Stimulated activated naive B cell treated with anti-CD40 and anti-IgM and Interleukin-4, amounts not matched to agents 10 μg/mL and 1 μg/mL and 100 μg/mL, for 72 hours (primary cell): ENCODE data around the gene GAS2L2.

Experiments
- ATAC-seq, 2 donors: fragments of 150-1000 bp; cut with Tn5 transposase; replicated peaks; 2 replicates each; pipeline ENCODE4 v1.10.0; 2021; ENCODE audit warnings: moderate library complexity in 1 of 2
- DNase-seq: peaks from one replicate; pipeline ENCODE4 v3.0.0; 2021
- H3K27ac Mint-ChIP-seq: one replicate; pipeline ENCODE4 v1.8.0; 2022; ENCODE audit warnings: mild to moderate bottlenecking, mixed read lengths
- H3K27me3 Mint-ChIP-seq, 2 donors: one replicate each; pipeline ENCODE4 v1.8.0; 2022; ENCODE audit warnings: mixed read lengths in 2 of 2
- H3K36me3 Mint-ChIP-seq, 2 donors: one replicate each; pipeline ENCODE4 v1.8.0; 2022; ENCODE audit warnings: mixed read lengths in 2 of 2, mild to moderate bottlenecking in 1 of 2
- H3K4me1 Mint-ChIP-seq, 2 donors: one replicate each; pipeline ENCODE4 v1.8.0; 2022; ENCODE audit warnings: mixed read lengths in 2 of 2, mild to moderate bottlenecking in 1 of 2
- H3K4me3 Mint-ChIP-seq, 2 donors: one replicate each; pipeline ENCODE4 v1.8.0; 2022; ENCODE audit warnings: mild to moderate bottlenecking in 2 of 2, mixed read lengths in 2 of 2, moderate library complexity in 1 of 2
- H3K9me3 Mint-ChIP-seq, 2 donors: one replicate each; pipeline ENCODE4 v1.8.0; 2022; ENCODE audit warnings: mixed read lengths in 2 of 2, mild to moderate bottlenecking in 1 of 2

Gene GAS2L2

GRCh38 chr17:35784895-35785294 lies 31.9 kb upstream of the GAS2L2 start:
- H3K36me3 Mint-ChIP-seq = no peaks in the 10 kb centered on the region
- no peak overlapping the region for H3K27ac Mint-ChIP-seq
- no peaks in the 10 kb centered on the region for H3K9me3 Mint-ChIP-seq
- H3K27me3 Mint-ChIP-seq = peaks cover 4 to 8% of the 10 kb centered on the region in 2 donors
- DNase-seq (no peak), ATAC-seq (no peak)
- H3K4me3 Mint-ChIP-seq = no peak overlapping the region
- no peaks in the 10 kb centered on the region for H3K4me1 Mint-ChIP-seq

DNA sequence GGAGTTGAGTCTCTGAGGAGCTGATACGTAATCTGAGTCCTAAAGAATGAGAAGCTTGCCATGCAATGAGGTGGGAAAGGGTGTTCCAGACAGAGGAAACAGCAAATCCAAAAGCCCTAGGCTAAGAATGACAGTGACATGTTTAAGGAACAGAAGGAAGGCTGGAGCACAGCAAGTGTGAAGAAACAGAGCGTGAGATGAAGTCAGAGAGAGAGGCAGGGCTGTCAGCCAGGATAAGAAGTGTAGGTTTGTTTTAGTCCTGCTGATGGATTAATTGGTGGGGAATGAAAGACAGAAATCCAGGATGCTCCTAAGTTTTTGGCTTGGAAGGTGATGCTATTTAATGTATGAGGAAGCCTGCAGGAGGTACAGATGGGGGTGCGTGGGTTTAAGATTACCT lies 27.9 kb upstream of the GAS2L2 start:
- H3K27ac Mint-ChIP-seq = no peak overlapping the region
- H3K4me3 Mint-ChIP-seq = no peak overlapping the region
- DNase-seq (no peak), ATAC-seq (no peak)
- no peaks in the 10 kb centered on the region for H3K36me3 Mint-ChIP-seq
- H3K27me3 Mint-ChIP-seq = peaks cover 4 to 7% of the 10 kb centered on the region in 2 donors
- no peaks in the 10 kb centered on the region for H3K9me3 Mint-ChIP-seq
- no peaks in the 10 kb centered on the region for H3K4me1 Mint-ChIP-seq

DNA sequence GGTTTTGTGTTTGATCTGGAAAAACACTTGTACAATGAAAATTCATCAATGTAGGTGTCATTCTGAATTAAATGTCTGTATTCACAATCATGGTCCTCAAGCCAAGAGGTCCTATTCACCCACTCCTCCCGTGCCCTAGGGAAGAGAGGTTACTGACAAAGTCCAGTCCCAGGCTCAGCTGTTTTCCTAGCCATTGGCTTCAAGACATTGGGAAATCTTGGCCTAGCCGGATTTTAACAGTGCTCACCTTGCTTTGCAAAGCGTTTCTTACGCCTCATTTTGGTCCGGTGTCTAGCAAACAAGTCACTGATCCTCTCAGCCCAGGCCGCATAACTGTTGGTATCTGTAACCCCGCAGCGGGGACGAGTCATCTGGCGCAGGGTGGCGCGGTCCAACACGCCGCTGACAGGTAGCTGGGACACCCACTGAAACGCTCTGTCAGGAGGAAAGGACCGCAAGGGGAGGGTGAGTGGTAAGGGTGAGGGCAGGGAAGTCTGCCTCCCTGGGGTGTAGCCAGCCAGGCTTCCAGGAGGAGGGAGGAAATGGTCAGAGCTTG lies 25.7 kb upstream of the GAS2L2 start:
- Mint-ChIP-seq H3K4me3 (no peak overlapping the region), H3K4me1 (no peaks in the 10 kb centered on the region), H3K9me3 (no peaks in the 10 kb centered on the region), H3K36me3 (no peaks in the 10 kb centered on the region), H3K27ac (no peak overlapping the region), H3K27me3 (peaks cover 4 to 16% of the 10 kb centered on the region in 2 donors)
- ATAC-seq (no peak), DNase-seq (no peak)

- H3K4me3 Mint-ChIP-seq = no peak overlapping the region
- peaks cover 4 to 22% of the 10 kb centered on the region in 2 donors for H3K27me3 Mint-ChIP-seq
- no peaks in the 10 kb centered on the region for H3K9me3 Mint-ChIP-seq
- H3K36me3 Mint-ChIP-seq = no peaks in the 10 kb centered on the region
- H3K4me1 Mint-ChIP-seq = no peaks in the 10 kb centered on the region
- no peak overlapping the region for H3K27ac Mint-ChIP-seq
- no peak for DNase-seq
- ATAC-seq = no peak
Observed at GRCh38 chr17:35775583-35775982, 22.5 kb upstream of the GAS2L2 start.

- Mint-ChIP-seq H3K27me3 (peaks cover 4 to 22% of the 10 kb centered on the region in 2 donors), H3K9me3 (no peaks in the 10 kb centered on the region), H3K36me3 (no peaks in the 10 kb centered on the region), H3K4me1 (no peaks in the 10 kb centered on the region), H3K4me3 (no peak overlapping the region), H3K27ac (no peak overlapping the region)
- ATAC-seq = no peak
- DNase-seq = no peak
Observed at GRCh38 chr17:35775039-35775438, 22.0 kb upstream of the GAS2L2 start.

- no peak overlapping the region for H3K4me3 Mint-ChIP-seq
- H3K27me3 Mint-ChIP-seq = peaks cover 6 to 26% of the 10 kb centered on the region in 2 donors
- H3K27ac Mint-ChIP-seq = no peak overlapping the region
- DNase-seq (no peak), ATAC-seq (no peak)
- H3K9me3 Mint-ChIP-seq = no peaks in the 10 kb centered on the region
- H3K36me3 Mint-ChIP-seq = no peaks in the 10 kb centered on the region
- no peaks in the 10 kb centered on the region for H3K4me1 Mint-ChIP-seq
Observed at GRCh38 chr17:35774499-35774898, 21.5 kb upstream of the GAS2L2 start.

GRCh38 chr17:35773679-35774425 lies 20.8 kb upstream of the GAS2L2 start:
- H3K27ac Mint-ChIP-seq = no peak overlapping the region

GRCh38 chr17:35773129-35773528 lies 20.1 kb upstream of the GAS2L2 start:
- Mint-ChIP-seq H3K4me3 (no peak overlapping the region), H3K36me3 (no peaks in the 10 kb centered on the region), H3K9me3 (no peaks in the 10 kb centered on the region), H3K27ac (no peak overlapping the region), H3K27me3 (peaks cover 11 to 23% of the 10 kb centered on the region in 2 donors), H3K4me1 (no peaks in the 10 kb centered on the region)
- DNase-seq = no peak
- no peak for ATAC-seq

More at GRCh38 chr17:35773679-35774425, 20.8 kb upstream of the GAS2L2 start:
- Mint-ChIP-seq H3K36me3 (no peaks in the 10 kb centered on the region), H3K9me3 (no peaks in the 10 kb centered on the region), H3K4me3 (no peak overlapping the region), H3K27me3 (peaks cover 8 to 24% of the 10 kb centered on the region in 2 donors), H3K4me1 (no peaks in the 10 kb centered on the region)
- ATAC-seq (no peak), DNase-seq (no peak)

- ATAC-seq = no peak
Observed at GRCh38 chr17:35769895-35770486, 17.0 kb upstream of the GAS2L2 start.

GRCh38 chr17:35768797-35769196 lies 15.8 kb upstream of the GAS2L2 start:
- DNase-seq (no peak), ATAC-seq (no peak)
- Mint-ChIP-seq H3K4me1 (peaks cover 8 to 11% of the 10 kb centered on the region in 2 donors), H3K36me3 (no peaks in the 10 kb centered on the region), H3K27ac (no peak overlapping the region), H3K27me3 (peaks cover 18 to 20% of the 10 kb centered on the region in 2 donors), H3K4me3 (no peak overlapping the region), H3K9me3 (no peaks in the 10 kb centered on the region)

More at GRCh38 chr17:35769895-35770486, 17.0 kb upstream of the GAS2L2 start:
- H3K27me3 Mint-ChIP-seq = peaks cover 20 to 26% of the 10 kb centered on the region in 2 donors
- H3K36me3 Mint-ChIP-seq = no peaks in the 10 kb centered on the region
- DNase-seq = no peak
- peaks cover 2 to 3% of the 10 kb centered on the region in 2 donors for H3K4me1 Mint-ChIP-seq
- peak overlapping the region; percentile 20 for H3K27ac Mint-ChIP-seq
- no peaks in the 10 kb centered on the region for H3K9me3 Mint-ChIP-seq
- H3K4me3 Mint-ChIP-seq = no peak overlapping the region

DNA sequence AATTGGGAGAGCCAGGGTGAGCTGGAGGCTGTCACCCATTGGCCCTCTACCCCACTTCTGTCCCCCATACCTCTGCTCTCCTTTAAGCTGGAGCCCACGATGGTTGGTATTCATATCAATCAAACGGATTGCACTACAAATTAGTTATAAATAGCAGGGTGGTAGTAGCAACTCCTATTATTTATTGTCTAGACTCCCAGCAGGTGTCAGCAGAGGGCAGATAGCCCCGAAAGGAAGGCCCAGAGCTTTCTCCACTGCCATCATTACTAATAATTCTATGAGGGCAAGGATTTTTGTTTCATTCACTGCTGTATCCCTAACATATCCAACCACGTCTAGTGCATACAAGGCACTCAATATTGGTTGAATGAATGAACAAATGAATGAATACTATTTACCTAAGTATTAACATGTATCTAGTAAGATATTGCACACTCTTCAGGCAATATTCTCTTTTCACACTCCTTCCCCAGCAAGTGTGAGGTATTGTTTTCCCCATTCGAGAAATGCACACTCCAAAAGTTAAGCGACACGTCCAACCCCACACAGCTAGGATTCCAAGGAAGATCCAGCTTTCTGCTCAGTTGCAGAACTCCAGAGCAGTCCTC lies 14.0 kb upstream of the GAS2L2 start:
- ATAC-seq (no peak), DNase-seq (no peak)
- H3K9me3 Mint-ChIP-seq = no peaks in the 10 kb centered on the region
- H3K27ac Mint-ChIP-seq = no peak overlapping the region
- no peaks in the 10 kb centered on the region for H3K36me3 Mint-ChIP-seq
- H3K4me3 Mint-ChIP-seq = no peak overlapping the region
- H3K27me3 Mint-ChIP-seq = peaks cover 10 to 20% of the 10 kb centered on the region in 2 donors
- H3K4me1 Mint-ChIP-seq = peaks cover 8 to 11% of the 10 kb centered on the region in 2 donors

GRCh38 chr17:35766489-35766877 lies 13.4 kb upstream of the GAS2L2 start:
- Mint-ChIP-seq H3K36me3 (no peaks in the 10 kb centered on the region), H3K4me3 (no peak overlapping the region), H3K4me1 (peaks cover 8 to 11% of the 10 kb centered on the region in 2 donors), H3K27me3 (peaks cover 7 to 20% of the 10 kb centered on the region in 2 donors), H3K27ac (no peak overlapping the region), H3K9me3 (no peaks in the 10 kb centered on the region)
- ATAC-seq = no peak
- DNase-seq = no peak

DNA sequence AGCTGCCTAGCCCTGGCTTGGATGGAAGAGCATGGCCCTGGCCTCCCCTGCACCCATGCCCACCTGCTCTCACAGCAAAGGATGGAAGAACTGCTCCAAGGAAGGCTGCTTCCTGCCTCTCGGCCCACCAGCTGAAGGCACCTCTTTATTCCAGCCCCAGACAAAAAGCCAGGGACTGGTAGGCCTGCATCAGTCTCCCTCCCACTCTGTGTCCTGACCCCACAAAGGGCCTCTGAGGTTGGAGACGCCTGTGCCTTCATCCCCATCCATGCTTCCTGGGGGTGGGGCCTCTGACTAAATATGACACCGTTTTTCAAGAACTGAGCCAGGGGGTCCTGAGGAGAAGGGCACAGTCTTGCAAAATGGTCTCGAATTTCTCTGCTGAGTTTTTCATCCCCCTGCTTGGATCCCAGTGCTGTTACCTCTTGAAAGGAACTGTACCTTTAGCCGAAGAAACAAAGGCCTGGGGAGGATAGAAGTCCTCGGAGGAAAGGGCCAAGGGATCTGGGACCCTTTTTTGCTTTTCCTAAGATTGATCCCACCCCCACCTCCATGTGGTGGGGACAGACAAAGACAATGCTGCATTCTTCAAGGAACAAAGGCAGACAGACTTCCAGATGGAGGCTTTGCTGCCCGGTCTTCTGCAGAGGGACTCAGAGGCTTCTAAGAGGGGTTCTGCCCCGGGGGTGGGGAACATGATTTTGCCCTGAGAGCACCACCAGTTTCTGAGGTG lies 12.9 kb upstream of the GAS2L2 start:
- no peak overlapping the region for H3K27ac Mint-ChIP-seq
- H3K4me3 Mint-ChIP-seq = no peak overlapping the region

GRCh38 chr17:35765086-35765710 lies 12.2 kb upstream of the GAS2L2 start:
- Mint-ChIP-seq H3K27ac (peak overlapping the region; percentile 25), H3K36me3 (no peaks in the 10 kb centered on the region), H3K4me1 (peaks cover 8 to 11% of the 10 kb centered on the region in 2 donors), H3K27me3 (peaks cover 7 to 20% of the 10 kb centered on the region in 2 donors), H3K4me3 (peak overlapping the region; percentile 87 to 90), H3K9me3 (no peaks in the 10 kb centered on the region)
- no peak for DNase-seq
- no peak for ATAC-seq

More for the DNA sequence above, 12.9 kb upstream of the GAS2L2 start:
- ATAC-seq (no peak), DNase-seq (no peak)
- Mint-ChIP-seq H3K36me3 (no peaks in the 10 kb centered on the region), H3K27me3 (peaks cover 7 to 20% of the 10 kb centered on the region in 2 donors), H3K4me1 (peaks cover 8 to 11% of the 10 kb centered on the region in 2 donors), H3K9me3 (no peaks in the 10 kb centered on the region)
